ENCODE results near the gene TTLL12. TPM values are rescaled to one million over a fixed set of nuclear protein-coding genes. Genes with fewer than 3 reads are reported as not detected.

TTLL12 gene
- total RNA-seq, 1 experiment from 2014 or later = 46.4 TPM

DNA sequence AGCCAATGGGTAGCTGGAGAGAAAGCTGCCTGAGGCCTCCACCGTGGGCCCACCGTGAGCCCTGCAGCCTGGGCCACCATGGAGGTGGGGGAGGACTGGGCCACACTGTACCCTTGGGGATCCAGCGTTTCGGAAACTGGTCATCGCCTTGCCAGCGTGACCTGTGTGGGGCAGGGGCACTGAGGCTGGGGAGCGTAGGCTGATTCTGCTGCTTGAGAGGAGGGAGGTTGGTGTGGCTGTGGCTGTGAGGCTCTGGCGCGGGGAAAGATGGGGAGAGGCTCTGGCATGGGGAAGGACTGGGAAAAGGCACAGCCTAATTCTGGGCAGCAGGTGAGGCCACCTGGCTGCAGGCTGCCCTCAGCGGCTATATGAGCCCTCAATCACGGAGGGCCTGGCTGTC, 12.6 kb upstream of the TTLL12 start:
- H3K9me3 Mint-ChIP-seq (ENCODE audit: unreplicated experiment) = no peaks in the 10 kb centered on the region
- no peaks in the 10 kb centered on the region for H3K27me3 Mint-ChIP-seq (ENCODE audit: insufficient read depth, unreplicated experiment)
- Histone ChIP-seq H3K4me1 (no peaks in the 10 kb centered on the region), H3K36me3 (ENCODE audit: control insufficient read depth, insufficient read depth, low read length) (no peaks in the 10 kb centered on the region), H3K9me3 (no peaks in the 10 kb centered on the region), H3K27me3 (replicated peaks; ENCODE audit: control insufficient read depth, insufficient read depth, low read length) (no peaks in the 10 kb centered on the region), H3K4me3 (ENCODE audit: low read depth, low read length) (no peak overlapping the region)
- DNase-seq = no peak
- CTCF ChIA-PET = no interaction called here
- no TSS peak for BruUV-seq (replicated peaks)
- H3K27ac Mint-ChIP-seq (ENCODE audit: unreplicated experiment) = no peak overlapping the region
- intact Hi-C loops (cut with micrococcal nuclease; ENCODE audit: unreplicated experiment) = no loop called here
- TF ChIP-seq, protein P1, sequence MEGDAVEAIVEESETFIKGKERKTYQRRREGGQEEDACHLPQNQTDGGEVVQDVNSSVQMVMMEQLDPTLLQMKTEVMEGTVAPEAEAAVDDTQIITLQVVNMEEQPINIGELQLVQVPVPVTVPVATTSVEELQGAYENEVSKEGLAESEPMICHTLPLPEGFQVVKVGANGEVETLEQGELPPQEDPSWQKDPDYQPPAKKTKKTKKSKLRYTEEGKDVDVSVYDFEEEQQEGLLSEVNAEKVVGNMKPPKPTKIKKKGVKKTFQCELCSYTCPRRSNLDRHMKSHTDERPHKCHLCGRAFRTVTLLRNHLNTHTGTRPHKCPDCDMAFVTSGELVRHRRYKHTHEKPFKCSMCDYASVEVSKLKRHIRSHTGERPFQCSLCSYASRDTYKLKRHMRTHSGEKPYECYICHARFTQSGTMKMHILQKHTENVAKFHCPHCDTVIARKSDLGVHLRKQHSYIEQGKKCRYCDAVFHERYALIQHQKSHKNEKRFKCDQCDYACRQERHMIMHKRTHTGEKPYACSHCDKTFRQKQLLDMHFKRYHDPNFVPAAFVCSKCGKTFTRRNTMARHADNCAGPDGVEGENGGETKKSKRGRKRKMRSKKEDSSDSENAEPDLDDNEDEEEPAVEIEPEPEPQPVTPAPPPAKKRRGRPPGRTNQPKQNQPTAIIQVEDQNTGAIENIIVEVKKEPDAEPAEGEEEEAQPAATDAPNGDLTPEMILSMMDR (IDR thresholded peaks at IDR 0.05; ENCODE audit: insufficient read depth in 1 of 2, low read depth in 1 of 2, low read length in 1 of 2, severe bottlenecking in 1 of 2, unreplicated experiment in 1 of 2) = no peak
- POLR2A ChIA-PET = no interaction called here
- H3K36me3 Mint-ChIP-seq (ENCODE audit: insufficient read depth, unreplicated experiment) = no peaks in the 10 kb centered on the region
- H3K4me3 Mint-ChIP-seq (ENCODE audit: unreplicated experiment) = no peak overlapping the region
- H3K4me1 Mint-ChIP-seq (ENCODE audit: low read depth, unreplicated experiment) = no peaks in the 10 kb centered on the region

- DNase-seq = no peak
- Mint-ChIP-seq H3K9me3 (ENCODE audit: unreplicated experiment) (no peaks in the 10 kb centered on the region), H3K27ac (ENCODE audit: unreplicated experiment) (peak overlapping the region; percentile 21), H3K4me3 (ENCODE audit: unreplicated experiment) (no peak overlapping the region), H3K4me1 (ENCODE audit: low read depth, unreplicated experiment) (no peaks in the 10 kb centered on the region), H3K36me3 (ENCODE audit: insufficient read depth, unreplicated experiment) (no peaks in the 10 kb centered on the region), H3K27me3 (ENCODE audit: insufficient read depth, unreplicated experiment) (no peaks in the 10 kb centered on the region)
- BruUV-seq (replicated peaks) = no TSS peak
- ChIA-PET CTCF (no interaction called here), POLR2A (no interaction called here)
- no peaks in the 10 kb centered on the region for H3K4me1 ChIP-seq
- H3K9me3 ChIP-seq = no peaks in the 10 kb centered on the region
- H3K4me3 ChIP-seq (ENCODE audit: low read depth, low read length) = no peak overlapping the region
- TF ChIP-seq, protein P1 (IDR thresholded peaks at IDR 0.05; ENCODE audit: insufficient read depth in 1 of 2, low read depth in 1 of 2, low read length in 1 of 2, severe bottlenecking in 1 of 2, unreplicated experiment in 1 of 2) = no peak
- intact Hi-C loops (cut with micrococcal nuclease; ENCODE audit: unreplicated experiment) = no loop called here
- no peaks in the 10 kb centered on the region for H3K27me3 ChIP-seq (replicated peaks; ENCODE audit: control insufficient read depth, insufficient read depth, low read length)
- no peaks in the 10 kb centered on the region for H3K36me3 ChIP-seq (ENCODE audit: control insufficient read depth, insufficient read depth, low read length)
These were observed 12.0 kb upstream of the TTLL12 start for GRCh38 chr22:43198936-43199335.

DNA sequence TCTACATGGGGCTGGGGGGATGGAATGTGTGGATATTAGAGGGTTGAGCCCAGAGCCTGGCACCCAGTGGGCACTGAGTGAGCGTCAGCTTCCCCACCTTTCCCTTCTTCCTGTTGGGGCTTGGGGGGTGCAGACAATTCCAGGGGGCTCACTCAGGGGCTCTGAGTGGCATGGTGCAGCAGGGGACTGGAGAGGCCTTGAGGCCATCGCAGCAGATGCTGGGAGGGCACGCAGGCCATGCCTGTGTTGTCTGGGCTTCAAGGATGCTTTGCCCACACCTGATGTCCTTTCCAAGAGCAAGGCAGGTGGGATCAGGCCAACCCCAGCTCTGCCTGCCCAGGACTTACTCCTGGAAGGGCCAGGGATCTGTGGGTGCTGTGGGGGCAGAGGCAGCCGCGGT, 11.2 kb upstream of the TTLL12 start:
- DNase-seq = no peak
- no peaks in the 10 kb centered on the region for H3K4me1 Mint-ChIP-seq (ENCODE audit: low read depth, unreplicated experiment)
- no peak overlapping the region for H3K27ac Mint-ChIP-seq (ENCODE audit: unreplicated experiment)
- POLR2A ChIA-PET = no interaction called here
- no peak overlapping the region for H3K4me3 ChIP-seq (ENCODE audit: low read depth, low read length)
- no peaks in the 10 kb centered on the region for H3K27me3 Mint-ChIP-seq (ENCODE audit: insufficient read depth, unreplicated experiment)
- H3K9me3 Mint-ChIP-seq (ENCODE audit: unreplicated experiment) = no peaks in the 10 kb centered on the region
- TF ChIP-seq, protein P1 (IDR thresholded peaks at IDR 0.05; ENCODE audit: insufficient read depth in 1 of 2, low read depth in 1 of 2, low read length in 1 of 2, severe bottlenecking in 1 of 2, unreplicated experiment in 1 of 2) = no peak
- CTCF ChIA-PET = no interaction called here
- no peaks in the 10 kb centered on the region for H3K36me3 Mint-ChIP-seq (ENCODE audit: insufficient read depth, unreplicated experiment)
- H3K4me3 Mint-ChIP-seq (ENCODE audit: unreplicated experiment) = no peak overlapping the region
- no peaks in the 10 kb centered on the region for H3K4me1 ChIP-seq
- H3K9me3 ChIP-seq = no peaks in the 10 kb centered on the region
- BruUV-seq (replicated peaks) = no TSS peak
- H3K36me3 ChIP-seq (ENCODE audit: control insufficient read depth, insufficient read depth, low read length) = no peaks in the 10 kb centered on the region
- H3K27me3 ChIP-seq (replicated peaks; ENCODE audit: control insufficient read depth, insufficient read depth, low read length) = no peaks in the 10 kb centered on the region
- intact Hi-C loops (cut with micrococcal nuclease; ENCODE audit: unreplicated experiment) = no loop called here
